HepG2 (cell line): ENCODE results near the gene TXNRD3. TPM values are rescaled to one million over a fixed set of nuclear protein-coding genes. Genes with fewer than 3 reads are reported as not detected.
A peak's percentile ranks its signal among the peaks of the same experiment; 100 is the strongest.

ENCODE experiments used
- ARHGAP35 ChIP-seq: sonication (generic); formaldehyde crosslinking; IDR thresholded peaks from 2 replicates; pipeline ENCODE4 v1.9.0; 2022; ENCODE audit warnings: mild to moderate bottlenecking, inconsistent platforms, moderate library complexity, missing genetic modification reagents, borderline replicate concordance
- ARNT2 ChIP-seq: sonication (generic); formaldehyde crosslinking; IDR thresholded peaks from 2 replicates; pipeline ENCODE4 v1.8.0; 2022; ENCODE audit warnings: mild to moderate bottlenecking, low read depth, missing genetic modification reagents, moderate library complexity
- BORCS8-MEF2B ChIP-seq: sonication (generic); formaldehyde crosslinking; IDR thresholded peaks from 2 replicates; pipeline ENCODE4 v1.8.0; 2022; ENCODE audit warnings: mild to moderate bottlenecking, missing genetic modification reagents
- CHD2 ChIP-seq: IDR thresholded peaks from 2 replicates; pipeline ENCODE4 v1.6.1; 2011; ENCODE audit warnings: low read depth, low read length, improper control_type of control experiment
- EED ChIP-seq: sonication (generic); formaldehyde crosslinking; IDR thresholded peaks from 2 replicates; pipeline ENCODE4 v1.5.0; 2020; ENCODE audit warnings: mild to moderate bottlenecking, missing genetic modification reagents
- GATA4 ChIP-seq: sonication (generic); IDR thresholded peaks from 2 replicates; pipeline ENCODE4 v1.6.1; 2016; ENCODE audit warnings: antibody characterized with exemption, low read depth, borderline replicate concordance
- IRX3 ChIP-seq: sonication (generic); formaldehyde crosslinking; IDR thresholded peaks from 2 replicates; pipeline ENCODE4 v1.8.1; 2023; ENCODE audit warnings: mild to moderate bottlenecking, low read depth, missing genetic modification reagents, borderline replicate concordance
- ISL2 ChIP-seq: sonication (generic); formaldehyde crosslinking; IDR thresholded peaks from 2 replicates; pipeline ENCODE4 v1.5.0; 2020; ENCODE audit warnings: missing genetic modification reagents
- KAT8 ChIP-seq: IDR thresholded peaks from 2 replicates; pipeline ENCODE4 v1.6.1; 2016; ENCODE audit warnings: missing genetic modification reagents, missing compliant biosample characterization
- MEF2D ChIP-seq: sonication (generic); formaldehyde crosslinking; IDR thresholded peaks from 2 replicates; pipeline ENCODE4 v1.5.1; 2020; ENCODE audit warnings: mild to moderate bottlenecking, missing genetic modification reagents
- NR1H2 ChIP-seq: sonication (generic); formaldehyde crosslinking; IDR thresholded peaks from 2 replicates; pipeline ENCODE4 v1.8.1; 2022; ENCODE audit warnings: low read depth, missing genetic modification reagents, borderline replicate concordance
- SRSF9 ChIP-seq: fragments of 200-400 bp; formaldehyde crosslinking; IDR thresholded peaks from 2 replicates; pipeline ENCODE4 v1.6.1; 2018; ENCODE audit warnings: borderline replicate concordance, mild to moderate bottlenecking, low read depth, low read length; ENCODE audit not compliant: insufficient read depth, poor library complexity, severe bottlenecking
- TCF7L2 ChIP-seq: IDR thresholded peaks from 2 replicates; pipeline ENCODE4 v1.6.1; 2011; ENCODE audit warnings: mild to moderate bottlenecking, low read depth, low read length, moderate library complexity
- THAP11 ChIP-seq: IDR thresholded peaks from 2 replicates; pipeline ENCODE4 v1.6.1; 2016; ENCODE audit warnings: missing biosample characterization, missing genetic modification reagents
- ZIK1 ChIP-seq: sonication (generic); formaldehyde crosslinking; IDR thresholded peaks from 2 replicates; pipeline ENCODE4 v1.5.0; 2020; ENCODE audit warnings: mild to moderate bottlenecking, low read depth, missing genetic modification reagents, borderline replicate concordance
- ZNF556 ChIP-seq: sonication (generic); formaldehyde crosslinking; IDR thresholded peaks from 2 replicates; pipeline ENCODE4 v1.4.0; 2020; ENCODE audit warnings: mild to moderate bottlenecking, missing genetic modification reagents, borderline replicate concordance
- ZNF780A ChIP-seq: sonication (generic); formaldehyde crosslinking; IDR thresholded peaks from 2 replicates; pipeline ENCODE4 v1.8.0; 2022; ENCODE audit warnings: mild to moderate bottlenecking, missing genetic modification reagents, moderate library complexity
- polyA plus RNA-seq, 8 experiments: library from polyadenylated mRNA; depleted of rRNA in 3 of 8; stranded (reverse) in 7 of 8; unstranded in 1 of 8; fragments of >200 nt; fragmentation: Illumina TruSeq in 4 of 8; extraction: Trizol in 4 of 8; gene quantifications; 2 replicates each; pipeline versions ENCODE4 v1.2.1 to v1.2.3, GENCODE V29; 2011 to 2016; ENCODE audit warnings: low read depth in 4 of 8, missing spikeins in 1 of 8, mixed read lengths in 1 of 8; ENCODE audit not compliant: insufficient read depth in 1 of 8
- total RNA-seq, 5 experiments: library from RNA; depleted of rRNA; stranded (reverse); fragments of >200 nt; fragmentation: Illumina TruSeq; extraction: Trizol; gene quantifications; 2 replicates each; pipeline ENCODE4 v1.2.3, GENCODE V29; 2016; ENCODE audit warnings: low read depth in 1 of 5
- TF ChIP-seq, protein P1 (sequence below): sonication (generic); formaldehyde crosslinking; IDR thresholded peaks from 2 replicates; pipeline ENCODE4 v1.4.0; 2020; ENCODE audit warnings: missing genetic modification reagents
- TF ChIP-seq, protein P2 (sequence below): sonication (generic); formaldehyde crosslinking; IDR thresholded peaks from 2 replicates; pipeline ENCODE4 v1.5.0; 2020; ENCODE audit warnings: mild to moderate bottlenecking, missing genetic modification reagents
- TF ChIP-seq, protein P3 (sequence below): sonication (generic); formaldehyde crosslinking; IDR thresholded peaks from 2 replicates; pipeline ENCODE4 v1.4.0; 2020; ENCODE audit warnings: missing genetic modification reagents; ENCODE audit errors: not compliant biosample characterization

The TXNRD3 gene
- total and polyA plus RNA-seq, 2 of the 13 experiments (the other 11 are each of a cell fraction or from before 2014, with no cell fraction given) = 4.8 to 20.7 TPM

DNA sequence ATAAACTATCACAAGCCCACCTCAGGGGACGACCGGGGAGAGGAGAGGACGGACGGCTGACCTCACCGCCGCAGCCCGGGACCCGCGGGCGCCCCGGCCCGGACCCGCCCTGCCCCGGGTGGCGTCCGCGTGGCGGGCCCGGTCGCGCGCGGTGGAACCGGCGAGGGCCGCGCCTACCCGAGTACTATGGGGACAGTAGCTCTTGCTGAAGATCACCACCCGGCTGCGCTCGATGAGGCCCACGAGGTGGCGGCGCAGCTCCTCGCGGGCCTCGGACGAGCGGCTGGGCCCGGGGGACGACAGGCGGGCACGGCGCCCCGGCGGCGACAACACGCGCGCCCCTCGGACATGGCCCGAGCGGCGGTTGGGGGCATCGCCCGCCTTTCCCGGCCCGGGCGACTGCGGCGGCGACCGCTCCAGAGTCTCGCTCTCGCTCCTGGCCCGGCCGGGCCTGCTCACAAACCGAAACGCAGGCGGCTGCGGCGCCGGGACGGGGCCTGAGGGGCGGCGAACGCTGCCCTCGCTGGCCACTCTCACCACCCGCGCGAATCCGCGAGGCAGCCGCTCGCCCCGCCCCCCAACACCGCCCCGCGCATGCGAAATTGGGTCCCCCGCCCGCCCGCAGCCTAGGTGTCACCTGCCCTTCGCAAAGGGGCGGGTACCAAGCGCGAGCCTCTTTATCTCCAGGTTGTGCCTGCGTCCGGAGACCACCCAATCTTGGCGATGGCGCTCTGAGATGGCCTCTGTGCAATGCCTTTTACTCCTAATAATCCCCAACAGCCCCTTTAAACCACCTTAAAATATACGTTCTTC lies at the start of gene TXNRD3 (continued):
- TF ChIP-seq ARNT2 (CRISPR knock-in tag) = peak; percentile 88
- TF ChIP-seq EED (CRISPR knock-in tag) = no peak; the same call in 1 of the 2 replicates
- no peak for TF ChIP-seq NR1H2 (CRISPR knock-in tag)
- no peak for TF ChIP-seq ZNF780A
- TF ChIP-seq CHD2 = peak; percentile 80
- no peak for TF ChIP-seq TCF7L2
- no peak for TF ChIP-seq GATA4
- no peak for TF ChIP-seq SRSF9
- TF ChIP-seq ZNF556 (CRISPR knock-in tag) = peak; percentile 27; the same call in 1 of the 2 replicates
- TF ChIP-seq, protein P1, sequence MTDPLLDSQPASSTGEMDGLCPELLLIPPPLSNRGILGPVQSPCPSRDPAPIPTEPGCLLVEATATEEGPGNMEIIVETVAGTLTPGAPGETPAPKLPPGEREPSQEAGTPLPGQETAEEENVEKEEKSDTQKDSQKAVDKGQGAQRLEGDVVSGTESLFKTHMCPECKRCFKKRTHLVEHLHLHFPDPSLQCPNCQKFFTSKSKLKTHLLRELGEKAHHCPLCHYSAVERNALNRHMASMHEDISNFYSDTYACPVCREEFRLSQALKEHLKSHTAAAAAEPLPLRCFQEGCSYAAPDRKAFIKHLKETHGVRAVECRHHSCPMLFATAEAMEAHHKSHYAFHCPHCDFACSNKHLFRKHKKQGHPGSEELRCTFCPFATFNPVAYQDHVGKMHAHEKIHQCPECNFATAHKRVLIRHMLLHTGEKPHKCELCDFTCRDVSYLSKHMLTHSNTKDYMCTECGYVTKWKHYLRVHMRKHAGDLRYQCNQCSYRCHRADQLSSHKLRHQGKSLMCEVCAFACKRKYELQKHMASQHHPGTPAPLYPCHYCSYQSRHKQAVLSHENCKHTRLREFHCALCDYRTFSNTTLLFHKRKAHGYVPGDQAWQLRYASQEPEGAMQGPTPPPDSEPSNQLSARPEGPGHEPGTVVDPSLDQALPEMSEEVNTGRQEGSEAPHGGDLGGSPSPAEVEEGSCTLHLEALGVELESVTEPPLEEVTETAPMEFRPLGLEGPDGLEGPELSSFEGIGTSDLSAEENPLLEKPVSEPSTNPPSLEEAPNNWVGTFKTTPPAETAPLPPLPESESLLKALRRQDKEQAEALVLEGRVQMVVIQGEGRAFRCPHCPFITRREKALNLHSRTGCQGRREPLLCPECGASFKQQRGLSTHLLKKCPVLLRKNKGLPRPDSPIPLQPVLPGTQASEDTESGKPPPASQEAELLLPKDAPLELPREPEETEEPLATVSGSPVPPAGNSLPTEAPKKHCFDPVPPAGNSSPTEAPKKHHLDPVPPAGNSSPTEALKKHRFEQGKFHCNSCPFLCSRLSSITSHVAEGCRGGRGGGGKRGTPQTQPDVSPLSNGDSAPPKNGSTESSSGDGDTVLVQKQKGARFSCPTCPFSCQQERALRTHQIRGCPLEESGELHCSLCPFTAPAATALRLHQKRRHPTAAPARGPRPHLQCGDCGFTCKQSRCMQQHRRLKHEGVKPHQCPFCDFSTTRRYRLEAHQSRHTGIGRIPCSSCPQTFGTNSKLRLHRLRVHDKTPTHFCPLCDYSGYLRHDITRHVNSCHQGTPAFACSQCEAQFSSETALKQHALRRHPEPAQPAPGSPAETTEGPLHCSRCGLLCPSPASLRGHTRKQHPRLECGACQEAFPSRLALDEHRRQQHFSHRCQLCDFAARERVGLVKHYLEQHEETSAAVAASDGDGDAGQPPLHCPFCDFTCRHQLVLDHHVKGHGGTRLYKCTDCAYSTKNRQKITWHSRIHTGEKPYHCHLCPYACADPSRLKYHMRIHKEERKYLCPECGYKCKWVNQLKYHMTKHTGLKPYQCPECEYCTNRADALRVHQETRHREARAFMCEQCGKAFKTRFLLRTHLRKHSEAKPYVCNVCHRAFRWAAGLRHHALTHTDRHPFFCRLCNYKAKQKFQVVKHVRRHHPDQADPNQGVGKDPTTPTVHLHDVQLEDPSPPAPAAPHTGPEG (CRISPR knock-in tag) = peak; percentile 81; the same call in 1 of the 2 replicates
- peak; percentile 62 for TF ChIP-seq BORCS8-MEF2B (CRISPR knock-in tag)
- peak; percentile 85; the same call in 1 of the 2 replicates for TF ChIP-seq IRX3 (CRISPR knock-in tag)
- no peak for TF ChIP-seq MEF2D (CRISPR knock-in tag)
- TF ChIP-seq ISL2 (CRISPR knock-in tag) = no peak
- TF ChIP-seq ARHGAP35 (CRISPR knock-in tag) = no peak
- TF ChIP-seq, protein P2, sequence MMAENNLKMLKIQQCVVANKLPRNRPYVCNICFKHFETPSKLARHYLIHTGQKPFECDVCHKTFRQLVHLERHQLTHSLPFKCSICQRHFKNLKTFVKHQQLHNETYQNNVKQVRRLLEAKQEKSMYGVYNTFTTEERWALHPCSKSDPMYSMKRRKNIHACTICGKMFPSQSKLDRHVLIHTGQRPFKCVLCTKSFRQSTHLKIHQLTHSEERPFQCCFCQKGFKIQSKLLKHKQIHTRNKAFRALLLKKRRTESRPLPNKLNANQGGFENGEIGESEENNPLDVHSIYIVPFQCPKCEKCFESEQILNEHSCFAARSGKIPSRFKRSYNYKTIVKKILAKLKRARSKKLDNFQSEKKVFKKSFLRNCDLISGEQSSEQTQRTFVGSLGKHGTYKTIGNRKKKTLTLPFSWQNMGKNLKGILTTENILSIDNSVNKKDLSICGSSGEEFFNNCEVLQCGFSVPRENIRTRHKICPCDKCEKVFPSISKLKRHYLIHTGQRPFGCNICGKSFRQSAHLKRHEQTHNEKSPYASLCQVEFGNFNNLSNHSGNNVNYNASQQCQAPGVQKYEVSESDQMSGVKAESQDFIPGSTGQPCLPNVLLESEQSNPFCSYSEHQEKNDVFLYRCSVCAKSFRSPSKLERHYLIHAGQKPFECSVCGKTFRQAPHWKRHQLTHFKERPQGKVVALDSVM (CRISPR knock-in tag) = 0 out of 2 replicates have a peak, but pooled peaks have one; percentile 17
- TF ChIP-seq KAT8 (CRISPR knock-in tag) = no peak
- TF ChIP-seq, protein P3, sequence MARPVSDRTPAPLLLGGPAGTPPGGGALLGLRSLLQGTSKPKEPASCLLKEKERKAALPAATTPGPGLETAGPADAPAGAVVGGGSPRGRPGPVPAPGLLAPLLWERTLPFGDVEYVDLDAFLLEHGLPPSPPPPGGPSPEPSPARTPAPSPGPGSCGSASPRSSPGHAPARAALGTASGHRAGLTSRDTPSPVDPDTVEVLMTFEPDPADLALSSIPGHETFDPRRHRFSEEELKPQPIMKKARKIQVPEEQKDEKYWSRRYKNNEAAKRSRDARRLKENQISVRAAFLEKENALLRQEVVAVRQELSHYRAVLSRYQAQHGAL (CRISPR knock-in tag) = peak; percentile 25
- peak; percentile 49; the same call in 1 of the 2 replicates for TF ChIP-seq THAP11 (CRISPR knock-in tag)
- peak; percentile 78; the same call in 1 of the 2 replicates for TF ChIP-seq ZIK1 (CRISPR knock-in tag)
